Brain microvascular endothelial cell (primary cell): ENCODE data around the gene TIAM2.

Source experiments
- DNase-seq: peaks from one replicate; pipeline ENCODE4 v3.0.0-alpha.2; 2020
- H3K27ac ChIP-seq: fragments of 250-450 bp; sonication (Bioruptor Pico); 2 replicates; pipeline ENCODE4 v1.5.1; 2020; ENCODE audit warnings: mild to moderate bottlenecking, moderate library complexity
- H3K27me3 ChIP-seq: fragments of 250-450 bp; sonication (Bioruptor Pico); replicated peaks from 2 replicates; pipeline ENCODE4 v1.5.1; 2020; ENCODE audit warnings: mild to moderate bottlenecking
- H3K36me3 ChIP-seq: fragments of 250-450 bp; sonication (Bioruptor Pico); replicated peaks from 2 replicates; pipeline ENCODE4 v1.5.1; 2020; ENCODE audit warnings: mild to moderate bottlenecking
- H3K4me3 ChIP-seq: 2 replicates; pipeline ENCODE4 v1.5.1; 2011; ENCODE audit warnings: low read depth, mild to moderate bottlenecking, control low read depth, low read length, moderate library complexity
- in situ Hi-C: cut with HindIII; loops from 2 replicates; pipeline ENCODE4 v1.10.0; 2017; ENCODE audit warnings: low sequenced_read_pairs, low pct_ligation_motif_present
- TF ChIP-seq, protein P1 (sequence below): IDR thresholded peaks from 2 replicates; pipeline ENCODE4 v1.5.1; 2011; ENCODE audit warnings: low read depth, mild to moderate bottlenecking, moderate library complexity, low read length, control low read depth, inconsistent platforms; ENCODE audit errors: missing control alignments

TIAM2 gene

DNA sequence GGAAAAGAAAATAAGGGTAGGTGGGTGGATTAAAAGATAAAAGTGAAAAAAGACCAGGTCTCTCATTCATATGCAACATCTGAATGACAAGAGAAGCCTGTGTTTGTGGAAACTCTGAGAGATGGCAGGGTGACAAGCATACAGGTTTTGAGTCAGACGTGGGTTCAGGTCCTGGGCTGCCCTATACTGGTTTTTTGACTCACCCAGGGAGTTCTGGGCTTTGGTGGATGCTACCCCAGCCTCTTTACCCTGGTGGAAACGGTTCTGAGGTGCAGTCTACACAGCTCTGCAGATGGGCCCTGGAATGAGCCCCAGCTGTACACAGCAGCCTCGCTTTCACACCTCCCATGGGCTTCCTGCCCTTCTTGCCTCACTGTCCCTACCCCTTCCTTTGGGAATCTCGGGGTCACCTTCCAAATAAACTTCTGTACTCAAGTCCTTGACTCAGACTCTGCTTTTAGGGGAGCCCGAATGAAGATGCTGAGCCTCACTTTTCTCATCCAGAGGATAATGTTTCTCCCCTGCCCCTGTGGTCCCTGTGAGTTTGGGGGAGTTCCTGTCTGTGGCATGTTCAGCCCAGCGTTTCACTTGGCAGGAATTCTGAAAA lies 191.0 kb downstream of the TIAM2 start:
- in situ Hi-C loops = no loop called here
- DNase-seq = no peak
- Histone ChIP-seq H3K27ac (no peak overlapping the region), H3K36me3 (no peaks in the 10 kb centered on the region), H3K4me3 (no peak overlapping the region), H3K27me3 (no peaks in the 10 kb centered on the region)
- TF ChIP-seq, protein P1, sequence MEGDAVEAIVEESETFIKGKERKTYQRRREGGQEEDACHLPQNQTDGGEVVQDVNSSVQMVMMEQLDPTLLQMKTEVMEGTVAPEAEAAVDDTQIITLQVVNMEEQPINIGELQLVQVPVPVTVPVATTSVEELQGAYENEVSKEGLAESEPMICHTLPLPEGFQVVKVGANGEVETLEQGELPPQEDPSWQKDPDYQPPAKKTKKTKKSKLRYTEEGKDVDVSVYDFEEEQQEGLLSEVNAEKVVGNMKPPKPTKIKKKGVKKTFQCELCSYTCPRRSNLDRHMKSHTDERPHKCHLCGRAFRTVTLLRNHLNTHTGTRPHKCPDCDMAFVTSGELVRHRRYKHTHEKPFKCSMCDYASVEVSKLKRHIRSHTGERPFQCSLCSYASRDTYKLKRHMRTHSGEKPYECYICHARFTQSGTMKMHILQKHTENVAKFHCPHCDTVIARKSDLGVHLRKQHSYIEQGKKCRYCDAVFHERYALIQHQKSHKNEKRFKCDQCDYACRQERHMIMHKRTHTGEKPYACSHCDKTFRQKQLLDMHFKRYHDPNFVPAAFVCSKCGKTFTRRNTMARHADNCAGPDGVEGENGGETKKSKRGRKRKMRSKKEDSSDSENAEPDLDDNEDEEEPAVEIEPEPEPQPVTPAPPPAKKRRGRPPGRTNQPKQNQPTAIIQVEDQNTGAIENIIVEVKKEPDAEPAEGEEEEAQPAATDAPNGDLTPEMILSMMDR = no peak

DNA sequence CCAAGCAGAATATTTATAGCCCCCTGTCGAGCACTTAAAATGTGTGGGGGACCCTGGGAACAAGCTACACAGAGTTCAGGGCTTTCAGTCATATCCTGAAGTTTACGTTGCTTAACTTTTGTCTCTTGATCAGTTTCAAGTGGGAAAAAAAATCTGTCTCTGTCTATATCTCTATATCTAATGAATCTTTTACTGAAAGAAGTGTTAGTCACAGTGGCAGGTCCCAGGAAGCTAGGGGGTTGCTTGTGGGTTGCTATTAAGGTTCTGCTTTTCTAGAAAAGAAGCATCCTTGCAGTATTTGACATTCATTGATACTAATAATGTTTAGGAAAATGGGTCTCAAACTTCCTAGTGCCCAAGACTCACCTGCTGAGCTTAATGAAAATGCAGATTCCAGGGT lies 192.0 kb downstream of the TIAM2 start:
- in situ Hi-C loops = no loop called here
- TF ChIP-seq, protein P1 = no peak

DNA sequence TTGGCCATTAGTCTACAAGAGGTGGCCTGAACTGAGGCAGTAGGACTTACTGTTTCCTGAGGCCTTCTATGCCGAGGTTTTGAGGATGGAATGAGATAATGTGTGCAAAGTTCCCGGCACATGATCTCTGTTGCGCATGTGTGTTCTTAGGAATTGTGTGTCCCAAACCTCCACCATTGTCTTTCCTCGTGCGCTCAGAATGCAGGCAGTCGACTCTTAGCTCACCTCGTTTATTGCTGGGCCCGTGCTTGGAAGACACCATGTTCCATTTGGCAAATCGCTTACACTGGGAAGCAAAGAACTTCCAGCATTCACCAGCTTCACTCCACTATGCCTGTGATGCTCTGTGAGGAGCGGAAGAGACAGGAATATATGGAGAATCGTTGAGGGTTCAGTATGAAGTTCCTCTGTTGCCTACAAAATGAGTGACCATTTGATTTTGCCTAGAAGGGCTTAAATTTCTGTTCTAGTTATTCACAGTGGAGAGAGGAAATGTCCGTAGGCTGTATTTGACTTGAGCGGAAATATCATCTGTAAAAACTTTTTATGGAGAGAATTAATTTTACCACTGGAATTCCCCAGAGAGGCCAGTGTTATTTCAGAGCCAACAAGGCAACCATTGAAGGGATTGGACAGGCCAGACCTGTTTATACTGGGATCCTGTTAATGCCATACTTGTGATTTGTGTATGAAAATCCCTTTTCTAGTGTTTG lies 193.0 kb downstream of the TIAM2 start:
- TF ChIP-seq, protein P1 = no peak
- DNase-seq = peak; percentile 28
- Histone ChIP-seq H3K27me3 (no peaks in the 10 kb centered on the region), H3K4me3 (no peak overlapping the region), H3K36me3 (no peaks in the 10 kb centered on the region), H3K27ac (peak overlapping the region; percentile 84)
- in situ Hi-C loops = no loop called here

More for the DNA sequence above, 192.0 kb downstream of the TIAM2 start:
- Histone ChIP-seq H3K36me3 (no peaks in the 10 kb centered on the region), H3K27me3 (no peaks in the 10 kb centered on the region), H3K4me3 (no peak overlapping the region), H3K27ac (peak overlapping the region; percentile 41)
- no peak for DNase-seq

DNA sequence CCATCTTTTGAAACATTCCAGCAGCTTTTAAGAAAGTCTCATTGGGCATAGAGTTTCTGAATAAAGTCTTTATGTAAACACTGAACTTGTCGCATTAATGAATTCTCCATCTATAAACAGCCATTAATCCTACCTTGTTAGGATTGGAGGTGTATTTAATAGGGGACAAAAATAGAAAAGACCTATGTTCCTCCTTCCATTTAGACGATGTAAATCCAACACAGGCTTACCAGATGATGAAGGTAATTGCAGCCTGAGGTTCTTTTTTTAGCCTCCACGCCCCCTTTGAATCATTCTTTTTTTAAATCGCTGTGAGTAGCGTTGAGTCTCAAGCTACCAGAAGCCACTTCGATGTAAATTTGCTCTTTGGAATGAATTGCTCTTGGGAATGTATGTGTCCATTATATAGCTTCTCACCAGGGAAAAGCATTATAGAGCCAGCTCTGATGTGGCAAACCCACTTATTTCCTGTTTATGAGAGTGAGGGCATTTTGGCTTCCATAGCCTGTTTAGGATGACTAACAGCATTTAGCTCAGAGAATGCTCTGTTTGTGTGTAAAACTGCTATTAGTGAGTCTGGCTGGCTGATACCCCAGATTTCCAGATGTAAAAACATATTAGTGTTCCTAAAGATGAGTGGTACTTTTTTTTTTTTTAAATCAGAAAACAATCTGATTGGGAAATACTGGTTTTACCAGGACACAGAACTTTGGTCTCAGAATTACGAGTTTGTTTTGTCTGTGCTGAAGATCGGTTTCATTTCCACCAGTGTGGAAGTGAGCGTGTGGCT lies 193.8 kb downstream of the TIAM2 start:
- DNase-seq = peak; percentile 87

DNA sequence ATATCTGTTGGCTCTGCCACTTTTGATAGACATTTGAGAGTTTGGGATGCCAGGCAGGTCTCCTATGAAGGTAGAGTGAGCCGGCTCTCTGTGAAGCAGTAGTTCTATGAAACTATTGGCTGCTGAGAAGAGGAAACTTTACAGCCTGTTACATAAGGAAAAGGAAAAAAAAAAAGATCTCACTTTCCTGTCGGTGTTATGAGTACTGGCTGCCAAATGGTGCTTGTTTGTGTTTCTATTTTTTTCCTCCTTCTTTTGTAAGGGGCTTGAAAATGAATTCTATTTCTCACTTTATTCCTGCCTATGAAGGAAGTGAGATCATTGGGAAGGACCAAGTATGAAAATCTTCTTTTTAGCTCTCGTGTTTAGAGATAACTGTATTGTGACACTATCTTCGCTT lies 195.6 kb downstream of the TIAM2 start:
- no peak overlapping the region for H3K4me3 ChIP-seq
- no peak overlapping the region for H3K27ac ChIP-seq
- no peak for DNase-seq
- in situ Hi-C loops = no loop called here
- H3K27me3 ChIP-seq = no peaks in the 10 kb centered on the region
- no peaks in the 10 kb centered on the region for H3K36me3 ChIP-seq
- TF ChIP-seq, protein P1 = no peak

More for the DNA sequence above, 193.8 kb downstream of the TIAM2 start:
- Histone ChIP-seq H3K4me3 (no peak overlapping the region), H3K27me3 (no peaks in the 10 kb centered on the region), H3K27ac (peak overlapping the region; percentile 84), H3K36me3 (no peaks in the 10 kb centered on the region)
- in situ Hi-C loops = no loop called here
- TF ChIP-seq, protein P1 = no peak
